IMR-90 (cell line): ENCODE results near the gene TBC1D17.

Experiments used
- CTCF ChIP-seq: conservative IDR thresholded peaks from 2 replicates; pipeline ENCODE4 v1.5.1; 2012; ENCODE audit warnings: mild to moderate bottlenecking, low read depth, low read length, improper control_type of control experiment
- MXI1 ChIP-seq: IDR thresholded peaks from 2 replicates; pipeline ENCODE4 v1.6.1; 2012; ENCODE audit warnings: low read depth, mild to moderate bottlenecking, low read length, moderate library complexity, borderline replicate concordance
- POLR2A ChIP-seq: IDR thresholded peaks from 2 replicates; pipeline ENCODE4 v1.6.1; 2012; ENCODE audit warnings: mild to moderate bottlenecking, low read depth, low read length
- RAD21 ChIP-seq: IDR thresholded peaks from 2 replicates; pipeline ENCODE4 v1.6.1; 2012; ENCODE audit warnings: low read length, improper control_type of control experiment

GRCh38 chr19:49846408-49846807, 31.1 kb upstream of the TBC1D17 start:
- TF ChIP-seq CTCF: no peak
- TF ChIP-seq POLR2A: no peak
- TF ChIP-seq RAD21: no peak
- no peak for TF ChIP-seq MXI1
